Sigmoid colon (tissue), 7 donors: ENCODE results near the gene ACAN. TPM values are rescaled to one million over a fixed set of nuclear protein-coding genes. Genes with fewer than 3 reads are reported as not detected.

Experiments
- DNase-seq: peaks from one replicate; pipeline ENCODE4 v3.0.0-alpha.2; 2019
- H3K27ac ChIP-seq, 4 donors: fragments of 200-600 bp; sonication (generic); one replicate each; pipeline ENCODE4 v1.5.1; 2016 to 2019; ENCODE audit warnings: mild to moderate bottlenecking in 1 of 4
- H3K27me3 ChIP-seq, 3 donors: fragments of 200-600 bp; sonication (generic); one replicate each; pipeline ENCODE4 v1.5.1; 2019; ENCODE audit warnings: mild to moderate bottlenecking in 1 of 3
- H3K36me3 ChIP-seq, 4 donors: fragments of 200-600 bp; sonication (generic); one replicate each; pipeline ENCODE4 v1.5.1; 2016 to 2019
- H3K4me1 ChIP-seq, 4 donors: fragments of 200-600 bp; sonication (generic); one replicate each; pipeline ENCODE4 v1.5.1; 2017 to 2019
- H3K4me3 ChIP-seq, 4 donors: fragments of 200-600 bp; sonication (generic); one replicate each; pipeline ENCODE4 v1.5.1; 2017 to 2019; ENCODE audit warnings: mild to moderate bottlenecking in 2 of 4, moderate library complexity in 1 of 4
- H3K9me3 ChIP-seq, 4 donors: fragments of 200-600 bp in 3 of 4; sonication (generic) in 3 of 4; one replicate each; pipeline versions ENCODE4 v1.5.1 to v1.6.1; 2013 to 2019
- EP300 ChIP-seq, 4 donors: sonication (generic); formaldehyde crosslinking; IDR thresholded peaks; one replicate each; pipeline ENCODE4 v1.6.1; 2017; ENCODE audit warnings: antibody characterized with exemption in 4 of 4
- POLR2A ChIP-seq, 2 donors: fragments of 450-650 bp; IDR thresholded peaks; one replicate each; pipeline ENCODE4 v1.6.1; 2016; ENCODE audit warnings: antibody characterized with exemption in 2 of 2, mild to moderate bottlenecking in 2 of 2, moderate library complexity in 2 of 2
- POLR2AphosphoS5 ChIP-seq, 4 donors: sonication (generic); formaldehyde crosslinking; IDR thresholded peaks; one replicate each; pipeline ENCODE4 v1.6.1; 2017; ENCODE audit warnings: antibody characterized with exemption in 4 of 4
- WGBS, 2 donors: extraction: QIAGEN DNeasy Blood & Tissue Kit; methylation state at CpG; one replicate each; pipeline ENCODE4 v1.1.7; 2013; 5-methylcytosine and 5-hydroxymethylcytosine counted together
- intact Hi-C: fragments of 100-400 bp; cut with DNase I; formaldehyde crosslinking; loops from one replicate; pipeline ENCODE4 v1.15.1; 2023
- polyA plus RNA-seq, 3 donors: library from polyadenylated mRNA; stranded (reverse); fragments of 200-250 nt; gene quantifications; one replicate each; pipeline ENCODE4 v1.2.3, GENCODE V29; 2013
- total RNA-seq, 4 donors: library from RNA; depleted of rRNA; stranded (reverse); fragments of >200 nt; gene quantifications; one replicate each; pipeline ENCODE4 v1.1.0, GENCODE V29; 2016
- TF ChIP-seq, protein P1 (sequence below), 4 experiments: fragments of 450-650 bp in 3 of 4; fragments of 200-600 bp in 1 of 4; IDR thresholded peaks; one replicate each; pipeline ENCODE4 v1.5.1; 2016 to 2019; ENCODE audit warnings: antibody characterized with exemption in 4 of 4, mild to moderate bottlenecking in 3 of 4, moderate library complexity in 2 of 4
- donor health status: healthy with polysubstance abuse.
- donor health status: Bipolar disorder and iron deficiency.
- donor health status: healthy.

ACAN gene
- total and polyA plus RNA-seq, 7 donors, result 0.17 to 0.36 TPM; not detected in 5

DNA sequence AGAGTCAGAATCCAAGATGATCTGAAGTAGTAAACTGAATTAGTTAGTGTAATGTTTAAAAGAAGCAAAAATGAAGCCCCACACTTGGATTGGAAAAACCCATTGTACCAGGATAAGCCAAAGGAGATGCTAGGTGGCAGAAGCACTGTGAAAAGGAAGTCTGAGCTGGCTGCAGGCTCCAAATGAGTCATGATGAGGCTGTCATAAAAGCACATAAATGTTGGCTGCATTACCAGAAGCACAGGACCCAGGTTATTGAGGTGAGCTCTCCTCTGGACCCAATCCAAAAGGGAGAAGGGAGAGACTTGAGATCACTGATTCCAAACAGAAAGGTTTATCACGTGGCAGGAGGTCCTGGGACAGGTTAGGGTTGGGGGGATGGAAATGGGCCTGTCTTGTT, 3.2 kb upstream of the ACAN start:
- Histone ChIP-seq H3K4me1 (peaks cover 0 to 12% (median 3%) of the 10 kb centered on the region in 4 donors), H3K27me3 (peaks cover 11 to 92% (median 23%) of the 10 kb centered on the region in 3 donors), H3K27ac (no peak overlapping the region), H3K9me3 (no peaks in the 10 kb centered on the region), H3K36me3 (no peaks in the 10 kb centered on the region), H3K4me3 (no peak overlapping the region)
- WGBS, 2 donors, result 9 to 43% methylated on average over 1 of the region's 1 CpG
- DNase-seq, result no peak
- TF ChIP-seq POLR2A (IDR thresholded peaks at IDR 0.05), result no peak
- TF ChIP-seq, protein P1, sequence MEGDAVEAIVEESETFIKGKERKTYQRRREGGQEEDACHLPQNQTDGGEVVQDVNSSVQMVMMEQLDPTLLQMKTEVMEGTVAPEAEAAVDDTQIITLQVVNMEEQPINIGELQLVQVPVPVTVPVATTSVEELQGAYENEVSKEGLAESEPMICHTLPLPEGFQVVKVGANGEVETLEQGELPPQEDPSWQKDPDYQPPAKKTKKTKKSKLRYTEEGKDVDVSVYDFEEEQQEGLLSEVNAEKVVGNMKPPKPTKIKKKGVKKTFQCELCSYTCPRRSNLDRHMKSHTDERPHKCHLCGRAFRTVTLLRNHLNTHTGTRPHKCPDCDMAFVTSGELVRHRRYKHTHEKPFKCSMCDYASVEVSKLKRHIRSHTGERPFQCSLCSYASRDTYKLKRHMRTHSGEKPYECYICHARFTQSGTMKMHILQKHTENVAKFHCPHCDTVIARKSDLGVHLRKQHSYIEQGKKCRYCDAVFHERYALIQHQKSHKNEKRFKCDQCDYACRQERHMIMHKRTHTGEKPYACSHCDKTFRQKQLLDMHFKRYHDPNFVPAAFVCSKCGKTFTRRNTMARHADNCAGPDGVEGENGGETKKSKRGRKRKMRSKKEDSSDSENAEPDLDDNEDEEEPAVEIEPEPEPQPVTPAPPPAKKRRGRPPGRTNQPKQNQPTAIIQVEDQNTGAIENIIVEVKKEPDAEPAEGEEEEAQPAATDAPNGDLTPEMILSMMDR (IDR thresholded peaks at IDR 0.05), result no peak
- TF ChIP-seq POLR2AphosphoS5 (IDR thresholded peaks at IDR 0.05), result no peak
- no peak for TF ChIP-seq EP300 (IDR thresholded peaks at IDR 0.05)
- intact Hi-C loops, result no loop called here

DNA sequence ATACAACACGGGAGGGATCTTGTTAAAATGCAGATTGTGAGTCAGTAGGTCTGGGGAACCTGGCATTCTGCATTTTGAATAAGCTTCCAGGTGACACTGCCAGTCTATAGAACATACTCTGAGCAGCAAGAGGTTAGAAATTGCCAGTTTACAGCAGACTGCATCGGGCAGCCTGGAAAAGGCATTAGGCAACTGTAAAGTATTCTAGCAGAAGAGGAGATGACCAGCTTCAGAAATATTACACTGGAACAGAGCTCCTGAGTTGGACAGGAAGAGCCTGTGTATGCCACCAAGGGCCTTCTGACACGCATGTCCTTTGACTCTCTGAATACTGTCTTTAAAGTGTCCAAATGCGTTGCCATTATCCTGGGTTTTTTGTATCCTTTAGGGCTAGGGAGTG, 2.5 kb upstream of the ACAN start:
- no peaks in the 10 kb centered on the region for H3K36me3 ChIP-seq
- H3K27me3 ChIP-seq, result peaks cover 15 to 94% (median 21%) of the 10 kb centered on the region in 3 donors
- TF ChIP-seq, protein P1 (IDR thresholded peaks at IDR 0.05), result no peak
- no peak for TF ChIP-seq POLR2AphosphoS5 (IDR thresholded peaks at IDR 0.05)
- no peak for TF ChIP-seq POLR2A (IDR thresholded peaks at IDR 0.05)
- no peak for TF ChIP-seq EP300 (IDR thresholded peaks at IDR 0.05)
- H3K9me3 ChIP-seq, result no peaks in the 10 kb centered on the region
- no peak for DNase-seq
- H3K27ac ChIP-seq, result no peak overlapping the region
- 76 to 86% methylated on average over 4 of the region's 4 CpGs for WGBS, 2 donors
- H3K4me3 ChIP-seq, result no peak overlapping the region
- peaks cover 0 to 12% (median 3%) of the 10 kb centered on the region in 4 donors for H3K4me1 ChIP-seq
- intact Hi-C loops, result no loop called here

DNA sequence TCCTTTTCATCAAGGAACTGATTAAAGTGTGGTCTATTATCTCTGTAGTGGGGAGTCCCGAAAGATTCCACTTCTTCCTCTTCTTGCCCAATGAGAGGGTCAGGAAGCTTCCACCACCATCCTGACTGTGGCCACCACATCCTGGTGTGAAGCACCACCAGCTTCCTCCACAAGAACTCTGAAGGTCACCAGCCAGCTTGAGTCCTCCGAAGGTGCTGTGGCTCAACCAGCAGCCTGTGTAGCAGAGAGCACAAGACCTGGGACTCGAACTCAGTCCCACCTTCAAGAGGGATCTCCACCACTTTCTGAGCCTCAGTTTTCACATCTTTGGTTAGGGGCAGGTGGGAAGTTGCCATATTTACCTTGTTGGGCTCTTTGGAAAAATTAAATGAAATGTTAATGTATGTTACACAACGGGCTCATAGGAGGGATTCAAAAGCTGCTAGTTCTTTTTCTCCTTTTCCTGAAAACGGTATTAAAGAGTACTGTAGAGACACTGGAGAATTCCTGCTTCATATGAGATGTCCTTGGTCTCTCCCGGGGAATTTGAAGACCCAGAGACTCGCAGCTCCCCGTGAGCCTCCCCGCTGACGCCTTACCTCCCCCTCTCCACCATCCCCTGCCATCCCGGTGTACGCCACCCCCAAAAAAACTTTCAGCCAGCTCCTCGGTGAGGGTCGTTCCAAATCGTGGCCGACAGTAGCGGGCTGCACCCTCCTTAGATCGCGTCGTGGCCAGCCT, 816 bp upstream of the ACAN start:
- WGBS, 2 donors, result 14 to 21% methylated on average over 20 of the region's 20 CpGs
- intact Hi-C loops, result no loop called here
- Histone ChIP-seq H3K4me3 (peak overlapping the region in 1 of 4 donors; percentile 12), H3K27ac (no peak overlapping the region), H3K27me3 (peaks cover 15 to 93% (median 21%) of the 10 kb centered on the region in 3 donors), H3K9me3 (no peaks in the 10 kb centered on the region), H3K4me1 (peaks cover 0 to 12% (median 3%) of the 10 kb centered on the region in 4 donors), H3K36me3 (no peaks in the 10 kb centered on the region)
- no peak for TF ChIP-seq EP300 (IDR thresholded peaks at IDR 0.05)
- TF ChIP-seq, protein P1 (IDR thresholded peaks at IDR 0.05), result no peak
- TF ChIP-seq POLR2AphosphoS5 (IDR thresholded peaks at IDR 0.05), result no peak
- no peak for TF ChIP-seq POLR2A (IDR thresholded peaks at IDR 0.05)
- DNase-seq, result no peak

DNA sequence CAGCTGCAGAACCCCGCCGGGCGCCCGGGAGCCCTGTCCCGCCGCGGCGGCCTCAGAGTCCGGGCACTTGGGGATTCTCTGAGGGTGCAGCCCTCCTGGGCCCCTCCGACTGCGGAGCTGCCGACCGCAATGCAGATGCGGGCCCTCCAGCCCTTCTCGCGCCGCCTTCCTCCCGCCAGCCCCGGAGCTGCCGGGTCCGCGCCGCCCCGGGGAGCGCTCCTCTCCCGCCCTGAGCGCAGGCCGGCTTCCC, 320 bp upstream of the ACAN start:
- no peak overlapping the region for H3K27ac ChIP-seq
- no peak for DNase-seq
- WGBS, 2 donors, result 2 to 20% methylated on average over 28 of the region's 28 CpGs
- H3K4me1 ChIP-seq, result peaks cover 0 to 12% (median 3%) of the 10 kb centered on the region in 4 donors
- TF ChIP-seq, protein P1 (IDR thresholded peaks at IDR 0.05), result no peak
- no peak for TF ChIP-seq EP300 (IDR thresholded peaks at IDR 0.05)
- no peak for TF ChIP-seq POLR2AphosphoS5 (IDR thresholded peaks at IDR 0.05)
- TF ChIP-seq POLR2A (IDR thresholded peaks at IDR 0.05), result no peak
- peak overlapping the region in 2 of 4 donors; percentile 8 to 12 for H3K4me3 ChIP-seq
- peaks cover 15 to 90% (median 21%) of the 10 kb centered on the region in 3 donors for H3K27me3 ChIP-seq
- H3K36me3 ChIP-seq, result no peaks in the 10 kb centered on the region
- no peaks in the 10 kb centered on the region for H3K9me3 ChIP-seq
- intact Hi-C loops, result no loop called here

DNA sequence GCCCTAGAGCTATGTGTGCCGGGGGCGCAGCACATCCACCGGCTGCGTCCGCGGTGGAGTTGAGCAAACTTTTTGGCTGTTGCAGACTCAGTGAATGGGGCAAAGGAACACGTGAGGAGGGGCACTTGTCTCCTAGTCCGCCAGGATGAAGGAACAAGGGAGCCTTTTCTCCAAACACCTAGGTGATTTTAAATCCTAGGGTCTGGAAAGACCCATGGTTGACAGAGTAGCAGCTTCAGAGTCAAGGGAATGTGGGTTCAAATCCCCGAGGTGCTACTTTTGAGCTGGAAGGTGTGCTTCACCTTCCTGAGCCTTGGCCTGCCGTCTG, 648 bp downstream of the ACAN start:
- H3K27ac ChIP-seq, result no peak overlapping the region
- no peak overlapping the region for H3K4me3 ChIP-seq

More for the DNA sequence above, 648 bp downstream of the ACAN start:
- Histone ChIP-seq H3K9me3 (no peaks in the 10 kb centered on the region), H3K36me3 (no peaks in the 10 kb centered on the region), H3K27me3 (peaks cover 15 to 83% (median 21%) of the 10 kb centered on the region in 3 donors), H3K4me1 (peaks cover 0 to 12% (median 3%) of the 10 kb centered on the region in 4 donors)
- intact Hi-C loops, result no loop called here
- DNase-seq, result no peak
- 17 to 23% methylated on average over 10 of the region's 10 CpGs for WGBS, 2 donors
- no peak for TF ChIP-seq EP300 (IDR thresholded peaks at IDR 0.05)
- TF ChIP-seq, protein P1 (IDR thresholded peaks at IDR 0.05), result no peak
- TF ChIP-seq POLR2A (IDR thresholded peaks at IDR 0.05), result no peak
- no peak for TF ChIP-seq POLR2AphosphoS5 (IDR thresholded peaks at IDR 0.05)
